SK-N-SH treated with all-trans-retinoic acid at 6 μM for 48 hours (cell line): ENCODE data around the gene ARHGAP25.

Experiments
- ATAC-seq: fragments of 200-7000 bp; cut with Tn5 transposase; 3 replicates; pipeline ENCODE4 v1.9.1; 2020; ENCODE audit warnings: mild to moderate bottlenecking, moderate library complexity
- ARNTL ChIP-seq: fragments of 450-650 bp; formaldehyde crosslinking; IDR thresholded peaks from 2 replicates; pipeline ENCODE4 v1.5.0; 2020; ENCODE audit warnings: low read depth, mild to moderate bottlenecking, moderate library complexity, borderline replicate concordance
- BACH2 ChIP-seq: fragments of 250-450 bp; sonication (Bioruptor Pico); IDR thresholded peaks from 2 replicates; pipeline ENCODE4 v1.9.0; 2021; ENCODE audit warnings: mild to moderate bottlenecking, borderline replicate concordance
- CREB5 ChIP-seq: fragments of 250-450 bp; sonication (Bioruptor Pico); IDR thresholded peaks from 2 replicates; pipeline ENCODE4 v1.5.1; 2020; ENCODE audit warnings: low read depth, mild to moderate bottlenecking, moderate library complexity
- CSDC2 ChIP-seq: fragments of 250-450 bp; sonication (Bioruptor Pico); IDR thresholded peaks from 2 replicates; pipeline ENCODE4 v1.5.0; 2020; ENCODE audit warnings: mild to moderate bottlenecking, moderate library complexity
- ESRRG ChIP-seq: fragments of 250-450 bp; sonication (Bioruptor Pico); IDR thresholded peaks from 2 replicates; pipeline ENCODE4 v1.6.1; 2021; ENCODE audit warnings: mild to moderate bottlenecking
- GLIS3 ChIP-seq: fragments of 250-450 bp; sonication (Bioruptor Pico); IDR thresholded peaks from 2 replicates; pipeline ENCODE4 v1.5.0; 2020; ENCODE audit warnings: mild to moderate bottlenecking, moderate library complexity
- ISL1 ChIP-seq: fragments of 250-450 bp; sonication (Bioruptor Pico); IDR thresholded peaks from 2 replicates; pipeline ENCODE4 v2.1.2; 2022; ENCODE audit warnings: mild to moderate bottlenecking, moderate library complexity
- PPARA ChIP-seq: fragments of 250-450 bp; sonication (Bioruptor Pico); IDR thresholded peaks from 2 replicates; pipeline ENCODE4 v1.5.0; 2020; ENCODE audit warnings: mild to moderate bottlenecking, borderline replicate concordance
- SNAI2 ChIP-seq: fragments of 250-450 bp; sonication (Bioruptor Pico); IDR thresholded peaks from 2 replicates; pipeline ENCODE4 v1.5.0; 2020; ENCODE audit warnings: mild to moderate bottlenecking, moderate library complexity
- TOX ChIP-seq: fragments of 250-450 bp; sonication (Bioruptor Pico); IDR thresholded peaks from 2 replicates; pipeline ENCODE4 v1.8.0; 2021; ENCODE audit warnings: mild to moderate bottlenecking, moderate library complexity, borderline replicate concordance
- TSHZ2 ChIP-seq: fragments of 250-450 bp; sonication (Bioruptor Pico); IDR thresholded peaks from 2 replicates; pipeline ENCODE4 v1.5.0; 2020; ENCODE audit warnings: mild to moderate bottlenecking, moderate library complexity
- ZC3H10 ChIP-seq: fragments of 250-450 bp; sonication (Bioruptor Pico); IDR thresholded peaks from 2 replicates; pipeline ENCODE4 v1.5.1; 2021; ENCODE audit warnings: mild to moderate bottlenecking, moderate library complexity
- ZFP3 ChIP-seq: fragments of 250-450 bp; sonication (Bioruptor Pico); IDR thresholded peaks from 2 replicates; pipeline ENCODE4 v1.5.0; 2020; ENCODE audit warnings: mild to moderate bottlenecking, moderate library complexity
- ZFP30 ChIP-seq: fragments of 450-650 bp; formaldehyde crosslinking; IDR thresholded peaks from 2 replicates; pipeline ENCODE4 v1.5.0; 2022; ENCODE audit warnings: mild to moderate bottlenecking, moderate library complexity
- ZNF565 ChIP-seq: fragments of 450-650 bp; formaldehyde crosslinking; conservative IDR thresholded peaks from 2 replicates; pipeline ENCODE4 v1.5.0; 2020; ENCODE audit warnings: low read depth, mild to moderate bottlenecking, moderate library complexity
- ZNF8 ChIP-seq: fragments of 450-650 bp; formaldehyde crosslinking; IDR thresholded peaks from 2 replicates; pipeline ENCODE4 v1.5.0; 2020; ENCODE audit warnings: mild to moderate bottlenecking, moderate library complexity
- TF ChIP-seq, protein P1 (sequence below): fragments of 250-450 bp; sonication (Bioruptor Pico); IDR thresholded peaks from 2 replicates; pipeline ENCODE4 v1.8.0; 2021; ENCODE audit warnings: low read depth, mild to moderate bottlenecking, moderate library complexity, borderline replicate concordance
- TF ChIP-seq, protein P2 (sequence below): fragments of 250-450 bp; sonication (Bioruptor Pico); IDR thresholded peaks from 2 replicates; pipeline ENCODE4 v1.8.0; 2020; ENCODE audit warnings: mild to moderate bottlenecking, moderate library complexity, borderline replicate concordance

The ARHGAP25 gene, protein sequence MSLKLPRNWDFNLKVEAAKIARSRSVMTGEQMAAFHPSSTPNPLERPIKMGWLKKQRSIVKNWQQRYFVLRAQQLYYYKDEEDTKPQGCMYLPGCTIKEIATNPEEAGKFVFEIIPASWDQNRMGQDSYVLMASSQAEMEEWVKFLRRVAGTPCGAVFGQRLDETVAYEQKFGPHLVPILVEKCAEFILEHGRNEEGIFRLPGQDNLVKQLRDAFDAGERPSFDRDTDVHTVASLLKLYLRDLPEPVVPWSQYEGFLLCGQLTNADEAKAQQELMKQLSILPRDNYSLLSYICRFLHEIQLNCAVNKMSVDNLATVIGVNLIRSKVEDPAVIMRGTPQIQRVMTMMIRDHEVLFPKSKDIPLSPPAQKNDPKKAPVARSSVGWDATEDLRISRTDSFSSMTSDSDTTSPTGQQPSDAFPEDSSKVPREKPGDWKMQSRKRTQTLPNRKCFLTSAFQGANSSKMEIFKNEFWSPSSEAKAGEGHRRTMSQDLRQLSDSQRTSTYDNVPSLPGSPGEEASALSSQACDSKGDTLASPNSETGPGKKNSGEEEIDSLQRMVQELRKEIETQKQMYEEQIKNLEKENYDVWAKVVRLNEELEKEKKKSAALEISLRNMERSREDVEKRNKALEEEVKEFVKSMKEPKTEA

DNA sequence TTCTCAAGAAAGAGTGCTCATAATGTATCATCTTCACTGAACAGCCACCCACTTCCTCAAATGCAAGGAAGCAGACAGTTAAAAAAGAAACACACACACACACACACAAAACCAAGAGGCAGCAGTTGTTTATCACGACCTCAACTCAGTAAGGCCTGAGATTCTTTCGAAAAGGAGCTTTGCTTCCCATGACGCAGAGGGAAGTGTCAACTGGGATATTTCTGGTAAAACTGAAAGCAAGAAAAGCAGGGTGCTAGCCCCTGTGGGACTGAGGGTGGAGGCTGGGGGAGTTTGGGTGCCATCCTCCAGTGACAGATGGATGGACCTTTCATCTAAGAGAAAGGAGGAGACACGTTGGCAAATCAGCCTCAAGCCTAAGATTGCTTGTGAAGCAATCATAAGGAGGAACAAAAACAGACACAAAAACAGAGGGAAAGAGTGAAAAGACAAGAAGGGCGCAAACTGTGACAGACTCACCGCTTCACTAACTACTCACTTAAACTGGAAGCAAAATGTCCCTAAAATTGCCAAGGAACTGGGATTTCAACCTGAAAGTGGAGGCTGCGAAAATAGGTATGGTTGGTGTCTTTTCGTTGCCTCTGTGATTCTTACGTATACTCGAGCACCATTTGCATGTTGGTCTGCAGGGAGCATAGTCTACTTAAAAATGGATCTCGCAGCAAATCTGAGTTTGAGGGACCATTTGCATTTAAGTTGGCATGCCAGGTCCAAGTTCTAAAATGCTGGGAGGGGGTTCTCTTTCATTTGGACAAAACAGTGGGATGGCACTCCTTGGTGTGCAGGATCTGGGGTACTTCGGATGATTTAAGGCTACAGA, at the start of gene ARHGAP25:
ARHGAP25 (plus strand) TSS at position 124 of the 838 bp plus-strand sequence; CDS start at position 513, 389 bp downstream.
- no peak for ATAC-seq
- no peak for TF ChIP-seq ZNF565 (CRISPR knock-in tag)
- no peak for TF ChIP-seq ZFP30 (CRISPR knock-in tag)
- no peak for TF ChIP-seq ZC3H10 (CRISPR knock-in tag)
- TF ChIP-seq ISL1: no peak
- TF ChIP-seq SNAI2 (CRISPR knock-in tag): no peak
- no peak for TF ChIP-seq CSDC2 (CRISPR knock-in tag)
- no peak for TF ChIP-seq TSHZ2
- no peak for TF ChIP-seq PPARA (CRISPR knock-in tag)
- TF ChIP-seq ESRRG (CRISPR knock-in tag): no peak
- TF ChIP-seq BACH2 (CRISPR knock-in tag): no peak
- TF ChIP-seq TOX (CRISPR knock-in tag): no peak
- TF ChIP-seq ARNTL (CRISPR knock-in tag): no peak
- TF ChIP-seq ZFP3 (CRISPR knock-in tag): no peak
- TF ChIP-seq, all 23 proteins: peak for 0

DNA sequence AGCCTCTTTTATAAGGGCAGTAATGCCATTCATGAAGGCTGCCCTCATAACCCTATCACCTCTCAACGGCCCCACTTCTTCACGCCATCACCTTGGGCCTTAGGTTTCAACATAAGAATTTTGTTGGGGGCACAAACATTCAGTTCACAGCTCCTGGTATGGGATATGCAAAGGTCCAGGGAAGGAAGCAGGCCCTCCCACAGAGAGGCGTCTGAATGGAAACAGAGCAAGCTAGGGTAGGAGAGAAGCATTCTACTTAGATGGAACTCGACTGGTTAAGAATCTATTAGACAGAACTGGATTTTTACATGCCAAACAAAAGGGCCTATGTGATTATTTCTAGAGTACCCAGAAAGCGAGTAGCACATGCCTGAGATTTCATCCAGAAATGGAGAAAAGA, 48.4 kb upstream of the ARHGAP25 start:
- no peak for TF ChIP-seq ARNTL (CRISPR knock-in tag)
- TF ChIP-seq TOX (CRISPR knock-in tag): no peak
- TF ChIP-seq, protein P1, sequence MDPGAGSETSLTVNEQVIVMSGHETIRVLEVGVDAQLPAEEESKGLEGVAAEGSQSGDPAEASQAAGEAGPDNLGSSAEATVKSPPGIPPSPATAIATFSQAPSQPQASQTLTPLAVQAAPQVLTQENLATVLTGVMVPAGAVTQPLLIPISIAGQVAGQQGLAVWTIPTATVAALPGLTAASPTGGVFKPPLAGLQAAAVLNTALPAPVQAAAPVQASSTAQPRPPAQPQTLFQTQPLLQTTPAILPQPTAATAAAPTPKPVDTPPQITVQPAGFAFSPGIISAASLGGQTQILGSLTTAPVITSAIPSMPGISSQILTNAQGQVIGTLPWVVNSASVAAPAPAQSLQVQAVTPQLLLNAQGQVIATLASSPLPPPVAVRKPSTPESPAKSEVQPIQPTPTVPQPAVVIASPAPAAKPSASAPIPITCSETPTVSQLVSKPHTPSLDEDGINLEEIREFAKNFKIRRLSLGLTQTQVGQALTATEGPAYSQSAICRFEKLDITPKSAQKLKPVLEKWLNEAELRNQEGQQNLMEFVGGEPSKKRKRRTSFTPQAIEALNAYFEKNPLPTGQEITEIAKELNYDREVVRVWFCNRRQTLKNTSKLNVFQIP (CRISPR knock-in tag): no peak
- no peak for ATAC-seq

- no peak for ATAC-seq
- TF ChIP-seq CREB5 (CRISPR knock-in tag): no peak
- no peak for TF ChIP-seq SNAI2 (CRISPR knock-in tag)
- no peak for TF ChIP-seq ARNTL (CRISPR knock-in tag)
- no peak for TF ChIP-seq PPARA (CRISPR knock-in tag)
- TF ChIP-seq ZNF565 (CRISPR knock-in tag): no peak
- TF ChIP-seq ESRRG (CRISPR knock-in tag): no peak
- TF ChIP-seq ZC3H10 (CRISPR knock-in tag): no peak
- TF ChIP-seq, all 23 proteins: peak for 0
These were observed 47.6 kb upstream of the ARHGAP25 start for GRCh38 chr2:68687018-68687417.

DNA sequence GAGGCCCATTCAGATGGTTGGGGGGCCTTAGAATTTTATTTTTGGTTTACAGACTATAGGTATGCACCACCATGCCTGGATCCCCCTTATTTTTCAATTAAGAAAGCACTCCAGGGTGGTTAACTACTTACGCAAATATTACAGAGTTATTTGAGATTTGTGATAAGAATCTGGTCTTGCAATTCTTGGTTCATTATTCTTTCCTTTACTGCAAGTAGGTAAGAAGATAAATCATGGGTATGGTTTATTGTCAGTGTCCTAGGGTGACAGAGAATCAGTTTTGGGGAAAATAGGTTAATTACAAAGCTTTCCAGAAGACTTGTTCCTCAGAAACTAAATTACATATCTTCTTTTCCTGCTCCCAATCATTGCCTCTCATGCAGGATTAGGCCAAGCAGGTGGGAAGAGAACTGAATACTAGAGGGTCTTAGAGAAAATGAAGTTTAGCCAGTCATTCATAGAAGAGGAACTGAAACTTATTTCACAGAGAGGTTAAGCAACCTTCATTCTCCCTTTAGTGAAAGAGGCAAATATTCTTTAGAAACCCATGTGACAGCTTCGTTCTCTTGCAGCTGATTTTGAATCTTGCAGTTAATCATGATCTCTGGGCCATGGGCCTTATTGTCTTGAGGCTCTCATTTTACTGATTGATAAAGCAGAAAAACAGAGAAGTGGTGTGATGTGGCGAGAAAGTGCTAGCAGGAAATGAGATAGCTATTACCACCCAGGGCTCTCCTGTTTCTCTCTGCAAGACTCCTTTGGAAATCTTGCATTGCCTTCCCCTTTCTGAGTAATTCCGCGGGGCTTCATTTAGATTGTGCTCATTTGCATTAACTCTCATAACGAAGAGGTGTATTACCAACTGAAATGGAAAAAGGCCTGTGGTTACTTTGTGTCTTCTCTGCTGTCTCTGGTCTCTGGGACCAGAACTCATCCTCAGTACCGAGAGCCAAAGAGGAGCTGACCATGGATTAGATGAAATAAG, 44.8 kb upstream of the ARHGAP25 start:
- no peak for ATAC-seq
- no peak for TF ChIP-seq ZFP3 (CRISPR knock-in tag)
- no peak for TF ChIP-seq ESRRG (CRISPR knock-in tag)
- no peak for TF ChIP-seq ZNF8 (CRISPR knock-in tag)
- TF ChIP-seq, protein P2, sequence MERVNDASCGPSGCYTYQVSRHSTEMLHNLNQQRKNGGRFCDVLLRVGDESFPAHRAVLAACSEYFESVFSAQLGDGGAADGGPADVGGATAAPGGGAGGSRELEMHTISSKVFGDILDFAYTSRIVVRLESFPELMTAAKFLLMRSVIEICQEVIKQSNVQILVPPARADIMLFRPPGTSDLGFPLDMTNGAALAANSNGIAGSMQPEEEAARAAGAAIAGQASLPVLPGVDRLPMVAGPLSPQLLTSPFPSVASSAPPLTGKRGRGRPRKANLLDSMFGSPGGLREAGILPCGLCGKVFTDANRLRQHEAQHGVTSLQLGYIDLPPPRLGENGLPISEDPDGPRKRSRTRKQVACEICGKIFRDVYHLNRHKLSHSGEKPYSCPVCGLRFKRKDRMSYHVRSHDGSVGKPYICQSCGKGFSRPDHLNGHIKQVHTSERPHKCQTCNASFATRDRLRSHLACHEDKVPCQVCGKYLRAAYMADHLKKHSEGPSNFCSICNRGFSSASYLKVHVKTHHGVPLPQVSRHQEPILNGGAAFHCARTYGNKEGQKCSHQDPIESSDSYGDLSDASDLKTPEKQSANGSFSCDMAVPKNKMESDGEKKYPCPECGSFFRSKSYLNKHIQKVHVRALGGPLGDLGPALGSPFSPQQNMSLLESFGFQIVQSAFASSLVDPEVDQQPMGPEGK: no peak
- no peak for TF ChIP-seq PPARA (CRISPR knock-in tag)
- no peak for TF ChIP-seq GLIS3 (CRISPR knock-in tag)
- TF ChIP-seq ZNF565 (CRISPR knock-in tag): no peak
- TF ChIP-seq, protein P1 (CRISPR knock-in tag): no peak
